ENCODE results near the gene RAX. TPM values are rescaled to one million over a fixed set of nuclear protein-coding genes. Genes with fewer than 3 reads are reported as not detected.
A peak's percentile ranks its signal among the peaks of the same experiment; 100 is the strongest.

Gene RAX
- total RNA-seq, 1 donor from 2014 or later: not detected

DNA sequence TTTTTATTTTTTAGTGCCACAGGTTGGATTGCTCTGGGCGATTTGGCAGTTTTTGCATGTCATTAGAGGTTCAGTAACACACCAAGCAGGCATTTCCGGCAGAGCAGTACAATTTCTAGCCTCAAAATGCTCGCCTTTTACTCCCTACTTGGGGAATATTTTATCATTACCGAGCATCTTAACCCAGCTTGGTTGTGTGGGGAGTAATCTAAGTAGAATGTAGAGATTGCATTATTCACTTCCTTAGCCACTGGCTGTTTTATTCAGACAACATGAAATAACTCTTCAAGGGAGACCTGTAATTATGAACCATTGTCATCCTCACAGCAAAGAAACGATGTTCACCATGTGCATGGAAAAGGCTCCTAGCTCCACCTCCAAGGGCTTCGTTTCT is 40.2 kb downstream of the RAX start:
- Histone ChIP-seq H3K4me3 (no peak overlapping the region), H3K27ac (no peak overlapping the region), H3K9me3 (no peaks in the 10 kb centered on the region), H3K4me1 (no peaks in the 10 kb centered on the region), H3K36me3 (no peaks in the 10 kb centered on the region), H3K27me3 (no peaks in the 10 kb centered on the region)
- TF ChIP-seq, protein P1, sequence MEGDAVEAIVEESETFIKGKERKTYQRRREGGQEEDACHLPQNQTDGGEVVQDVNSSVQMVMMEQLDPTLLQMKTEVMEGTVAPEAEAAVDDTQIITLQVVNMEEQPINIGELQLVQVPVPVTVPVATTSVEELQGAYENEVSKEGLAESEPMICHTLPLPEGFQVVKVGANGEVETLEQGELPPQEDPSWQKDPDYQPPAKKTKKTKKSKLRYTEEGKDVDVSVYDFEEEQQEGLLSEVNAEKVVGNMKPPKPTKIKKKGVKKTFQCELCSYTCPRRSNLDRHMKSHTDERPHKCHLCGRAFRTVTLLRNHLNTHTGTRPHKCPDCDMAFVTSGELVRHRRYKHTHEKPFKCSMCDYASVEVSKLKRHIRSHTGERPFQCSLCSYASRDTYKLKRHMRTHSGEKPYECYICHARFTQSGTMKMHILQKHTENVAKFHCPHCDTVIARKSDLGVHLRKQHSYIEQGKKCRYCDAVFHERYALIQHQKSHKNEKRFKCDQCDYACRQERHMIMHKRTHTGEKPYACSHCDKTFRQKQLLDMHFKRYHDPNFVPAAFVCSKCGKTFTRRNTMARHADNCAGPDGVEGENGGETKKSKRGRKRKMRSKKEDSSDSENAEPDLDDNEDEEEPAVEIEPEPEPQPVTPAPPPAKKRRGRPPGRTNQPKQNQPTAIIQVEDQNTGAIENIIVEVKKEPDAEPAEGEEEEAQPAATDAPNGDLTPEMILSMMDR (IDR thresholded peaks at IDR 0.05): no peak
- TF ChIP-seq POLR2AphosphoS5 (IDR thresholded peaks at IDR 0.05; ENCODE audit: insufficient read depth in 1 of 2, low read depth in 1 of 2): no peak
- no peak for TF ChIP-seq POLR2A (IDR thresholded peaks at IDR 0.05)
- DNase-seq (ENCODE audit: extremely low spot score in 2 of 2): no peak
- intact Hi-C loops (cut with DNase I): no loop called here

DNA sequence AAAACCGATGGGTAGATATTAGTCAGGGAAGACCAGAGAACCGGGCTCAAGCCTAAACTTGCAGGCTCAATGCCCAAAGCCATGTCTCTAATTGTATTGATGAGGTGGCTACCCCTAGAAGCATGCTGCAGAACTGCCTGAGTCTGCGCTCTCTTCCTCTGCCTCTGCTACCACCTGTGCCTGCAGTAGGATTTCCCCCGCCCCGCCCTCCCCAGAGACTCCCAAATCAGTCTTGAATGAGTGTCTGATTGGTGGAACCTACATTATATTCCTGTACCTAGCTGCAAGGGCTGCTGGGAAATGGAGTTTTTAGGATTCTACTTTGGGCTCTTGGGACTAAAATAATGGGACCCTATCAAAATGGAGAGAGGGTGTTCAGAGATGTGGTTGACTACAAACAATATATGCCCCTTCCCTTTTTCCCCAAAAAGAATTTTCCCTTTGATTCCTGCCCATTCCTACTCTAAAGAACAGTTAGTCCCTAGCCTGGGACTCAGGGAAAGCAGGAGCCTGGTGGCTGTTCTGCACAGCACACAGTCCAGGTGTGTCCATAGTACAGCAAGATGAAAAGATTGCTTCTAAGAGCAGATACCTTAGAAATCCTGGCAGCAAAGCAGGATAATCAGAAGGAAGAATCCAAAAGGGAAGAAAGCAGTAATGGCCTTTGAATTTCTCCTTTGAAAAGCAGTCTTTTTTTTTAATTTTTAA is 40.8 kb downstream of the RAX start:
- no peaks in the 10 kb centered on the region for H3K4me1 ChIP-seq
- H3K9me3 ChIP-seq: no peaks in the 10 kb centered on the region
- H3K27me3 ChIP-seq: no peaks in the 10 kb centered on the region
- no peak overlapping the region for H3K4me3 ChIP-seq
- no peak overlapping the region for H3K27ac ChIP-seq
- peak in 1 of 2 donors; percentile 25 for DNase-seq (ENCODE audit: extremely low spot score in 2 of 2)
- no peak for TF ChIP-seq POLR2A (IDR thresholded peaks at IDR 0.05)
- TF ChIP-seq, protein P1 (IDR thresholded peaks at IDR 0.05): no peak
- no peak for TF ChIP-seq POLR2AphosphoS5 (IDR thresholded peaks at IDR 0.05; ENCODE audit: insufficient read depth in 1 of 2, low read depth in 1 of 2)
- H3K36me3 ChIP-seq: no peaks in the 10 kb centered on the region
- intact Hi-C loops (cut with DNase I): no loop called here

DNA sequence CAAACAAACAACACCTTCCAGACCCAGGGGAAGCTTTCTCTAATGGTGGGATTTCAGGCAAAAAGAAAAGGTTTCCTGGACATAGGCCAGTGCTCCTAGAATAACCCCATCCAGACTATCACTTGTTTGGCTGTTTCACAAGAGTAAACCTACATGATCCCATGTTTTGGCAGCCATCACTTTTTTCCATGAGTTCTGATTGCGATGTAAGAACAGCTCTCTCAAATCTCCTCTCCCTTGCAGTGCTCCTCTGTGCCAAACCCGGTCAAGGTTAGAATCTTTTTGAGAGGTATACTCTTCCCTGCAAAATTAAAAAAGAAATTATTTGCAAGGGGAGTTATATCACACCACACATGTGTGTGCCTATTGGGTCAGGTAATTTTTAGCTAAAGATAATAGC is 41.4 kb downstream of the RAX start:
- Histone ChIP-seq H3K36me3 (no peaks in the 10 kb centered on the region), H3K27me3 (no peaks in the 10 kb centered on the region), H3K4me1 (no peaks in the 10 kb centered on the region), H3K9me3 (no peaks in the 10 kb centered on the region), H3K27ac (no peak overlapping the region), H3K4me3 (no peak overlapping the region)
- peak in 1 of 2 donors; percentile 22 for DNase-seq (ENCODE audit: extremely low spot score in 2 of 2)
- TF ChIP-seq, protein P1 (IDR thresholded peaks at IDR 0.05): no peak
- TF ChIP-seq POLR2A (IDR thresholded peaks at IDR 0.05) (no peak), POLR2AphosphoS5 (IDR thresholded peaks at IDR 0.05; ENCODE audit: insufficient read depth in 1 of 2, low read depth in 1 of 2) (no peak)
- intact Hi-C loops (cut with DNase I): no loop called here

DNA sequence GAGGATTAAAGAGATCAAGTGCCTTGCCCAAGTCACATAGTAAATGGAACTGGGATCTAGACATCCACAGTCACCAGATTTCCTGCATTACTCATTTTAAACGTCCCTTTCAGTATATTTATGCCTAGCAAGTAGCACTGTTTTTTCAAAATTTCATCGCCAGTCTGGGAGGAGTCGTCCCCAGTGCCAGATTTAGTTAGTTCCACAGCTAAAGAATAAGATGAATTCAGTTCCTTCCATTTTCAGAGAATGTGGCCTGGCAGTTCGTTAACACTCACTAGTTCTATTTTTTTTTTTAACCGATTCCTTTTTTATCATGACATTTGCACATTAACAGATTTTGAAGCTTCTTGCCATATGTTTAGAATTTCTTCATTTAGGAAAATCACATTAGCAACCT is 42.1 kb downstream of the RAX start:
- no peaks in the 10 kb centered on the region for H3K4me1 ChIP-seq
- no peaks in the 10 kb centered on the region for H3K27me3 ChIP-seq
- H3K27ac ChIP-seq: no peak overlapping the region
- no peaks in the 10 kb centered on the region for H3K36me3 ChIP-seq
- H3K9me3 ChIP-seq: no peaks in the 10 kb centered on the region
- TF ChIP-seq, protein P1 (IDR thresholded peaks at IDR 0.05): no peak
- TF ChIP-seq POLR2A (IDR thresholded peaks at IDR 0.05) (no peak), POLR2AphosphoS5 (IDR thresholded peaks at IDR 0.05; ENCODE audit: insufficient read depth in 1 of 2, low read depth in 1 of 2) (no peak)
- intact Hi-C loops (cut with DNase I): no loop called here
- DNase-seq (ENCODE audit: extremely low spot score in 2 of 2): no peak
- H3K4me3 ChIP-seq: no peak overlapping the region

DNA sequence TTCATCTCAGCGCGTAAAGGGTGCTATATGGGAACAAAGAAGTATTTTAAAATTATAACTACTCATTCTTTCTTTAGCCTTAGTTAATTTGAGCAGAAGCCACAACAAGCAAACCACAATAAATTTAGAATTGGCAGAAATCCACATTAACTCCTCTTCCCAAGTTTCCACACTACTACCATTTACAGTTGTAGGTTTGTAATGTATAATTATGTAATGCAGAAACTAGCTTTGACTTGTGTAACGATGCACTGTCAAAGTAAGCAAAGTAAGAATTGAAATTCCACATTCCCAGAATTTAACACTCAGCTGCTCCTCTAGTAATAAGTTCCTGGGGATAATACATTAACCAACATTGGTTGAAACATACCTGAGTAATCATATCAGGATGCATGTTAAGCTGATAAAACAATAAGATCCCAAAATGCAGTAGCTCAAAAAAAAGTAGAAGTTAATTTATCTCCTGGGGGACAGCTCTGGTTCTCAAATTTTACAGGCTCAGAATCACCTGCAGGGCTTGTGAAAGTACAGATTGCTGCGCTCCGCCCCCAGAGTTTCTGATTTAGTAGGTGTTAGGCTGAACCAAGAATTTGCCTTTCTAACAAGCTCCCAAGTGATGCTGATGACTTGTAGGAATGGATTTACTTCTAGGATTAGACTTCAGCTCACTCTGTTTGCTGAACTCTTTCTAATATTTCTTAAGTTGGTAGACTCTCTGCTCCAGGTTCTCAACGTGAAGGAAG is 43.4 kb downstream of the RAX start:
- H3K9me3 ChIP-seq: no peaks in the 10 kb centered on the region
- intact Hi-C loops (cut with DNase I): no loop called here
- H3K27ac ChIP-seq: no peak overlapping the region
- H3K27me3 ChIP-seq: no peaks in the 10 kb centered on the region
- peak in 1 of 2 donors; percentile 16 for DNase-seq (ENCODE audit: extremely low spot score in 2 of 2)
- H3K4me3 ChIP-seq: no peak overlapping the region
- H3K4me1 ChIP-seq: no peaks in the 10 kb centered on the region
- no peak for TF ChIP-seq POLR2A (IDR thresholded peaks at IDR 0.05)
- no peak for TF ChIP-seq POLR2AphosphoS5 (IDR thresholded peaks at IDR 0.05; ENCODE audit: insufficient read depth in 1 of 2, low read depth in 1 of 2)
- TF ChIP-seq, protein P1 (IDR thresholded peaks at IDR 0.05): no peak
- no peaks in the 10 kb centered on the region for H3K36me3 ChIP-seq
